Fibroblast of skin of right quadriceps (primary cell): ENCODE measurements around the gene TESMIN.

Experiments used
- DNase-seq: peaks from one replicate; pipeline ENCODE4 v3.0.0-alpha.2; 2013

TESMIN gene

GRCh38 chr11:68751331-68751856 lies at the start of gene TESMIN:
Gene TESMIN, minus strand, starts transcription at chr11:68751520. Its CDS starts 860 bp downstream, at chr11:68750660.
- DNase-seq: peak; percentile 76

DNA sequence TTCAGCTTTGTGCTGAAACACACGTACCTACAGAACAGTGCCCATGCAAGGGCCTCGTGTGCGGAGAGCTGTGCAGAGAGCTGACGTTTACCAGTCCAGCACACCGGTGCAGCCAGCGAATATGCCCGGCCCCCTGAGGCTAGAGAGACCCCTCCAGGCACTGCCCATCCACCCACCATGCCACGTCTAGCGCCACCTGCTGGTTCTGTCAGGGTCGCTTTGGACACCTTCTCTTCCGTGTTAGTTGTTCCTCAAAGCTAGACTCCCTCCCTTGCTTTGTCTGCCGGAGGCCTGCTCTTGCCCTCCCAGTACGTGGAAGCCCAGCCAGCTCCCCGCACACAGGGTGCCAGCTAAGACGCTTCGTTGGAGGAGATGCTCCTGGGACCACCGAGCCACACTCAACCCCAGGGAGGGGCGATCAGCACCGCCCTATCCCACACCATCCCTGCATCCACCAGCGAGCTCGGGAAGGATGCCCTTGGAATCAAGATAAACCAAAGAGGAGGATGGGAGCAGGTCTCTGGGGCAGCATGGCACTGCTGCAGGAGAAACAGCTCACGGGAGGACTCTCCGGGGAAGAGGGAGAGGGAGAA lies 47.0 kb upstream of the TESMIN start:
- DNase-seq: no peak

- DNase-seq: no peak
Measured at GRCh38 chr11:68796801-68797200, 45.5 kb upstream of the TESMIN start.

- DNase-seq: peak; percentile 22
Measured at GRCh38 chr11:68792400-68792966, 41.2 kb upstream of the TESMIN start.

GRCh38 chr11:68784653-68785052 lies 33.3 kb upstream of the TESMIN start:
- DNase-seq: no peak

DNA sequence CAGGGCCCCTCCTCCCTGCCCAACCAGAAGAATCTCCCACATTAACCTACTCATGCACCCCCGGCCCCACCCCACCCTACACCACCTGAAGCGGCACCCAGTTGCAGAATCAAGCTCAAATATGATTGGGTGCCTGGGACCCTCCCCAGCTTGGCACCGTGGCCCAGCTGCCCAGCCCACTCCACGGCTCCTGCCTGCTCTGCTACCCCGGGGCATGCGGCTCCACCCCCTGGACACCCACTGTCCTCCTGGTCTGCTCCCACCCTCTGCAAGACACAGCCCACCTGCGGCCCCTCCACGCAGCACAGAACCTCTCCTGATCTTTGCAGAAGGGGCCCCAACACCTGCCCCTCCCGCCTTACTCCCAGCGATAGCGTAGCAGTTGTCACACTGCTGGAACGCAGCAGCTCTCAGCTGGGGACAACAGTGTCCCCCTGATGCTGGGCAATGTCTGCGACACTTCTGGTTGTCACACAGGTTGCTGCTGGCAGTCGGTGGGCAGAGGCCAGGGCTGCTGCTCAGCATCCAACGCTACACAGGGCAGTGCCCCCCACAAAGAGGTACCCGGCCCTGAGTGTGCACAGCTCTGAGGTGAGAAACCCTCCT lies 32.0 kb upstream of the TESMIN start:
- DNase-seq: no peak

DNA sequence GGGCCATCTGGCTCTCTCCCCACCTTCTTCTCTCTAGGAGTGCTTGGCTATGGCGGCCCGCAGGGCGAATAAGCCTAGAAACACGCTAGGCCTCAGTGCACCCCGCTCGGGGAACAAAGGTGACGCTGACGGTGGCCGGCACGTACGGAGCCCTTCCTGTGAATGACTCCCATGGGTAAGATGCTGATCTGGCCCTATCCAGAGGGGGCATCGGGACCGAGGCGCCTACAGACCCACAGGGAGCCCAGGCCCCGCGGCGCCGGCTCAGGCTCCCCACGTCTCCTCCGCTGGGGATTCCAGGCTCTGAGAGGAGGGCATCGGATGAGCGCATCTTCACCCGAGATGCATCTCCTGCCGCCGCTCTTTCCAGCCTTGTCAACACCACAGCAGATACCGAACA lies 31.4 kb upstream of the TESMIN start:
- DNase-seq: no peak

DNA sequence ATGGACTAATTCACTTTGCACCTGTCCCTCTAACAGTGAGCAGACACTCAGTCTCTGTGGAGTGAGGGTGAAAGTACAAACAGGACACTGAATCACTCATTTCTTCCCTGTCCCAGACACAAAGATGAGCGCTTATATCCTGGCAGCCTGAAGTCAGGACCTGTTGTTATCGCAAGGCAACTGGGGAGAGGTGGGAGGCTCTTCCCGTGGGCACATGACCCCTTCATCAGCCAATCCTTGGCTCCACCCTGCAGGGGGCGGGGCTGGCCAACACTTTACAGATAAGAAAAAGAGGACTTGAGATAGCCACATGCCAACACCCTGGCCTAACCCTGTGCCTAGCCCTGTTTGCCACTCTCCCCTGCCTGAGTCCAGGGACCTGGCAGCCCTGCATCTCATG lies 29.5 kb upstream of the TESMIN start:
- no peak for DNase-seq

DNA sequence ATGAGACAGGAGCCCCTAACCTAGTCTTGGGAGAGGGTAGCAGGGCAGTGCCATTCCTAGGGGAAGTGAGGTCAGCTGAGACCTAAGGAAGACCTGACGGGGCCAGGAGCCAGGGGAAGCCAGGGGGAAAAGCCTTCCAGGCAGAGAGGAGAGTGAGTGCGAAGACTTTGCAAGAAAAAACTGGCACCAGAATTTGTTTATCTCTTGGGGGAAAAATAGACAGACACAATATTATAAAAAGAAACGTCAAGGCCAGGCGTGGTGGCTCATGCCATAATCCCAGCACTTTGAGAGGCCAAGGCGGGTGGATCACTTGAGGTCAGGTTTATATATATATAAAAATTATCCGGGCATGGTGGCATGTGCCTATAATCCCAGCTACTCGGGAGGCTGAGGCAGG lies 26.9 kb upstream of the TESMIN start:
- no peak for DNase-seq

DNA sequence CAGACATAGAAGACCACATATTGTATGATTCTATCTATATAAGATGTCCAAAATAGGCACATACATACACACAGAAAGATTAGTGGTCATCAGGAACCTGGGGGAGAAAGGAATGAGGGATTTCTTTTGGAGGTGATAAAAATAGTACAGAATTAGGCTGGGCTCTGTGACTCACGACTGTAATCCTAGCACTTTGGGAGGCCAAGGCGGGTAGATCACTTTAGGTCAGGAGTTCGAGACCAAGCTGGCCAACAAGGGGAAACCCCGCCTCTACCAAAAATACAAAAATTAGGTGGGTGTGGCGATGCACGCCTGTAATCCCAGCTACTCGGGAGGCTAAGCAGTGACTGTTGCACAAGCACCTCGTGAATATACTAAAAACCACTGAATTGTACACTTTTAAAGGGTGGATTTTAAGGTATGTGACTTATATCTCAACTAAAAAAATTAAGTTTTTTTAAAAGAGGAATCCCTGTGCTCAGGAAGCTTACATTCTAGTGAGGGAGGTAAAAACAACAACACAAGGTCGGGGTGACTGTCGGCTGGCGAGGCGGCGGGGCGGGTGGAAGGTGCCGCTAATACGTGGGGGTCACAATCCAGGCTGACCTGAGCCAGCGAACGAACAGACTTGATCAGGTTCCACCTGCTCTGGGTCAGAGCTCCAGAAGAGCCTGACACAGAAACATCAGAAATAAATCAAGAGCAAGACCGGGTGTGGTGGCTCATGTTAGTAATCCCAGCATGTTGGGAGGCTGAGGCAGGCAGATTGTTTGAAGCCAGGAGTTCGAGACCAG lies 25.3 kb upstream of the TESMIN start:
- DNase-seq: peak; percentile 7

- no peak for DNase-seq
Measured at GRCh38 chr11:68775951-68776388, 24.6 kb upstream of the TESMIN start.

DNA sequence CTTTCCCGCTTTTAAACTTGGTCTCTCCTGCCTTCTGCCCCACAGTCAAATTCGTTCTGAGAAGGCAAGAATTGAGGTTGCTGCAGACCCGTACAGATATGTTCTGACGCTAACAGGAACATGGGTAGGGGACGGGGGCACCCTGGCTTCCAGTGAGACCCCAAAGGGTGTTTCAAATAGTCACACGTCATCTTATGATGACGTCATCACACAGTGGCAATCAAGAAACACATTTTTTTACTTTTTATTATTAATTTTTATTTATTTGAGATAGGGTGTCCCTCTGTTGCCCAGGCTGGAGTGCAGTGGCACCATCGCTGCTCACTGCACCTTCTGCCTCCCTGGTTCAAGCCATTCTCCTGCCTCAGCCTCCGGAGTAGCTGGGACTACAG lies 22.9 kb upstream of the TESMIN start:
- DNase-seq: no peak

DNA sequence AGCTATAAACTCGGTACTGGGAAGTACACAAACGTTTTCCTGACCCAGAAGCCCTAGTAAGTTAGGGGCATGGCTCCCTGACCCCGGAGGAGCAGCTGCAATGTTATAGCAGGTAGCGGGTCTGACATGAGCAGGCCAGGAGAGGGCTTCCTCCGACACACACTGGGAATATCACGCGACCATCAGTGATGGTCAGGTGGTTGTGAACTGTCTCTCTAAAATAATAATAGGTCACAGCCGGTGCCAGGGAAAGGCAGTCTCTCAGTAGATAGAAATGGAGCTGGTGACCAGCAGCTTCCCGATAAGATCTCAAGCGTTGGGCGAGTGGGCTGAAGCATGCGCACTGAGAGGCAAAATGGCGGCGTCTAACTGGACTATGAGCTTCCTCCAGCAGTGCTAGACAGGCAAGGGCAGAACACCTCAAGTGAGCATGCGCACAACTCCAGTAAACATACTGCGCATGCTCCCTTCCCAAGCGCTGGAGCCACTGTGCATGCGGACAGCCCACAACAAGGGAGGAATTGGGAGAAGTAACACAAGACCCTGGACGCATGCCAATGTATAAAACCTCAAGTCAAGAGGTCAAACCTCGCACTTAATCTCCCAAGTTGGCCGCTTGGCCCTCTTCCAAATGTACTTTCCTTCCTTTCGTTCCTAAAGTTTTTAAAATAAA lies 22.3 kb upstream of the TESMIN start:
- no peak for DNase-seq

DNA sequence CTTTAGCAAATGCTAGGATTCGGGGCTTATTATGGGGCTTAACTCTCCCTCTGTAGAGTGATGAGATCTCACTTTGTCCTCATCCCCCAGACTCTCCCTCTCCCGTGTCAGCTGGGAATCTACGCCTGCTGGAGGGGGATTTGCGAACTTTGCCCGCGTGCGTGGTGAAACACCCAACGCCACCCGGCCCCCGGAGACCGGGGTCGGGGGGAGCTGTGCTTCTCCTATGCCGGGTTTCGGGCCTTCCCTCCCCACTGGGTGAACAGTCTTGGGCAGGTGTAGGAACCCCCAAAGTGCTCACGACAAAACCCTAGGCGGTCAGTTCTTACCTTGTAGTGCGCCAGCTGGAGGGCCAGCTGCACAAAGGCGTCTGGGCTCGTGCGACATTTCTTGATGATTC lies 21.6 kb upstream of the TESMIN start:
- DNase-seq: no peak

- DNase-seq: no peak
Measured at GRCh38 chr11:68770781-68771180, 19.5 kb upstream of the TESMIN start.

- no peak for DNase-seq
Measured at GRCh38 chr11:68767672-68768071, 16.4 kb upstream of the TESMIN start.

GRCh38 chr11:68766786-68767185 lies 15.5 kb upstream of the TESMIN start:
- DNase-seq: no peak

DNA sequence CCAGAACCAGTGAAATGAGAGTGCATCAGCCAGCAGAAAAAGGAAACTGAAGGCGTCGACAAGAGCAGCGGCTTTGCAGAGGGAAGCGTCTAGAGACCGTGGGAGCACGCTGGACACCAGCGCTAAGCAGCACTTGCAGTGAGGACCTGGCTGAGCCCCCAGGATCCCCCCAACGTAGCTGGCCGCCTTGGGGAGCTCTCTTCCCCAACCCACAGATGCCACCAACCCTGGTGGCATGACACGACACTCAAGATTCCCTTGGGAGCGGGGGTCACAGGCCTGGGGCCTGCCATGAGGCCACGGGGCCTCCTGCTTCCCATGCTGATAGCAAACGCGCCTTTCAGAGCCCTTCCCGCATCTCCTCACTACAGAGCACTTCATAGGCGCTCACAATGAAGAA lies 13.4 kb upstream of the TESMIN start:
- no peak for DNase-seq

GRCh38 chr11:68763926-68764657 lies 12.8 kb upstream of the TESMIN start:
- no peak for DNase-seq

- DNase-seq: peak; percentile 21
Measured at GRCh38 chr11:68763181-68763721, 11.9 kb upstream of the TESMIN start.

GRCh38 chr11:68762481-68762880 lies 11.2 kb upstream of the TESMIN start:
- no peak for DNase-seq

DNA sequence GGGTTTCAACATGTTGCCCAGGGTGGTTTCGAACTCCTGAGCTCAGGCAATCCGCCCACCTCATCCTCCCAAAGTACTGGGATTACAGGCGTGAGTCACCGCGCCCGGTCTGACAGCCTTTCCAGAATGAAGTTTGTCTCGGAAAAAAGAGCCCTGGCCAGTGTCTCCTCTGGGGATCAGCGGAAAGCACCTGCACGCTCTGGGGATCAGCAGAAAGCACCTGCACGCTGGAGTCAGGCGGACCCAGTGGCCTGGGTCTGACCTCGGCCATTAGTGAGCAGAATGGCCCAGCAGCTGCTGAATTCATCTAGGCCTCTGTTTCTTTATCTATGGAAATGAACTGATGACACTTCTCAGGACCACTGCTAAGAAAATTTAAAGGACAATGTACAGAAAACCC lies 10.5 kb upstream of the TESMIN start:
- DNase-seq: no peak
